RWPE2 (cell line): ENCODE measurements around the gene USP15.
A peak's percentile ranks its signal among the peaks of the same experiment; 100 is the strongest.

Experiments used
- ATAC-seq: fragments of 200-7000 bp; cut with Tn5 transposase; 3 replicates; pipeline ENCODE4 v1.9.1; 2021; ENCODE audit warnings: low read depth
- DNase-seq: peaks from one replicate; pipeline ENCODE4 v3.0.0-alpha.2; 2020; ENCODE audit warnings: low spot score
- H3K27ac ChIP-seq: fragments of 450-650 bp; 2 replicates; pipeline ENCODE4 v1.5.1; 2017; ENCODE audit warnings: mild to moderate bottlenecking; ENCODE audit not compliant: poor library complexity, severe bottlenecking
- H3K27me3 ChIP-seq: fragments of 250-450 bp; sonication (Bioruptor Pico); 2 replicates; pipeline ENCODE4 v1.5.1; 2021; ENCODE audit warnings: mild to moderate bottlenecking, moderate library complexity; ENCODE audit not compliant: insufficient read depth, poor library complexity, severe bottlenecking
- H3K36me3 ChIP-seq: fragments of 250-450 bp; sonication (Bioruptor Pico); 2 replicates; pipeline ENCODE4 v1.5.1; 2020; ENCODE audit warnings: low read depth, mild to moderate bottlenecking, moderate library complexity
- H3K4me1 ChIP-seq: fragments of 250-450 bp; sonication (Bioruptor Pico); 2 replicates; pipeline ENCODE4 v1.5.1; 2021; ENCODE audit warnings: mild to moderate bottlenecking, moderate library complexity; ENCODE audit not compliant: insufficient read depth, poor library complexity, severe bottlenecking
- H3K4me3 ChIP-seq: fragments of 250-450 bp; sonication (Bioruptor Pico); 2 replicates; pipeline ENCODE4 v1.5.1; 2021; ENCODE audit warnings: mild to moderate bottlenecking, moderate library complexity; ENCODE audit not compliant: severe bottlenecking
- H3K9me3 ChIP-seq: fragments of 250-450 bp; sonication (Bioruptor Pico); 2 replicates; pipeline ENCODE4 v1.5.1; 2021; ENCODE audit warnings: mild to moderate bottlenecking, moderate library complexity; ENCODE audit not compliant: severe bottlenecking
- CTCF ChIP-seq: fragments of 450-650 bp; IDR thresholded peaks from one replicate; pipeline ENCODE4 v1.5.1; 2017; ENCODE audit warnings: mild to moderate bottlenecking, moderate library complexity; ENCODE audit not compliant: poor library complexity, severe bottlenecking

USP15 gene

GRCh38 chr12:62401631-62402030, 141.4 kb downstream of the USP15 start:
- H3K36me3 ChIP-seq: peaks cover 64% of the 10 kb centered on the region
- no peaks in the 10 kb centered on the region for H3K4me1 ChIP-seq
- H3K27me3 ChIP-seq: no peaks in the 10 kb centered on the region
- H3K9me3 ChIP-seq: no peaks in the 10 kb centered on the region
- no peak for TF ChIP-seq CTCF
- DNase-seq (no peak), ATAC-seq (no peak)
- no peak overlapping the region for H3K27ac ChIP-seq
- no peak overlapping the region for H3K4me3 ChIP-seq

GRCh38 chr12:62403031-62403430, 142.8 kb downstream of the USP15 start:
- DNase-seq (no peak), ATAC-seq (peak; percentile 40; the same call in 2 of the 3 replicates)
- Histone ChIP-seq H3K4me3 (no peak overlapping the region), H3K4me1 (no peaks in the 10 kb centered on the region), H3K9me3 (no peaks in the 10 kb centered on the region), H3K27me3 (no peaks in the 10 kb centered on the region), H3K36me3 (peaks cover 61% of the 10 kb centered on the region), H3K27ac (no peak overlapping the region)
- no peak for TF ChIP-seq CTCF

GRCh38 chr12:62407587-62407986, 147.4 kb downstream of the USP15 start:
- peaks cover 27% of the 10 kb centered on the region for H3K36me3 ChIP-seq
- no peaks in the 10 kb centered on the region for H3K9me3 ChIP-seq
- H3K4me1 ChIP-seq: no peaks in the 10 kb centered on the region
- no peak for TF ChIP-seq CTCF
- ATAC-seq (no peak), DNase-seq (no peak)
- H3K27me3 ChIP-seq: no peaks in the 10 kb centered on the region
- H3K27ac ChIP-seq: no peak overlapping the region
- no peak overlapping the region for H3K4me3 ChIP-seq

- no peak for DNase-seq
- no peak for ATAC-seq
- Histone ChIP-seq H3K4me1 (no peaks in the 10 kb centered on the region), H3K27me3 (no peaks in the 10 kb centered on the region), H3K36me3 (peaks cover 20% of the 10 kb centered on the region), H3K4me3 (no peak overlapping the region), H3K9me3 (no peaks in the 10 kb centered on the region), H3K27ac (no peak overlapping the region)
- TF ChIP-seq CTCF: no peak
Observed at GRCh38 chr12:62409068-62409467, 148.9 kb downstream of the USP15 start.

GRCh38 chr12:62414180-62414579, 154.0 kb downstream of the USP15 start:
- H3K27me3 ChIP-seq: no peaks in the 10 kb centered on the region
- H3K4me1 ChIP-seq: no peaks in the 10 kb centered on the region
- H3K36me3 ChIP-seq: no peaks in the 10 kb centered on the region
- no peak for DNase-seq
- no peak overlapping the region for H3K27ac ChIP-seq
- TF ChIP-seq CTCF: no peak
- no peaks in the 10 kb centered on the region for H3K9me3 ChIP-seq
- H3K4me3 ChIP-seq: no peak overlapping the region
- no peak for ATAC-seq
